HUES64 (cell line): ENCODE measurements around the gene STX11. TPM values are rescaled to one million over a fixed set of nuclear protein-coding genes. Genes with fewer than 3 reads are reported as not detected.

ENCODE experiments used
- H3K27ac ChIP-seq: 2 replicates; pipeline ENCODE4 v1.7.0; 2013; ENCODE audit warnings: low read depth, low read length, inconsistent platforms
- H3K27me3 ChIP-seq: 2 replicates; pipeline ENCODE4 v1.6.1; 2013; ENCODE audit warnings: mild to moderate bottlenecking, low read length; ENCODE audit not compliant: insufficient read depth
- H3K36me3 ChIP-seq: 2 replicates; pipeline ENCODE4 v1.6.1; 2013; ENCODE audit warnings: mild to moderate bottlenecking, low read length; ENCODE audit not compliant: insufficient read depth
- H3K4me1 ChIP-seq: 2 replicates; pipeline ENCODE4 v1.6.1; 2013; ENCODE audit warnings: mild to moderate bottlenecking, low read length, moderate library complexity; ENCODE audit not compliant: insufficient read depth
- H3K4me3 ChIP-seq: 2 replicates; pipeline ENCODE4 v1.5.1; 2013; ENCODE audit warnings: mild to moderate bottlenecking, low read length, moderate library complexity
- H3K9ac ChIP-seq: 2 replicates; pipeline ENCODE4 v1.6.1; 2013; ENCODE audit warnings: mild to moderate bottlenecking, low read depth, low read length
- H3K9me3 ChIP-seq: 2 replicates; pipeline ENCODE4 v1.6.1; 2013; ENCODE audit warnings: low read depth, low read length; ENCODE audit not compliant: insufficient read depth
- WGBS: fragments of 150-250, 120-280 bp; methylation state at CpG from one replicate; pipeline ENCODE4 v1.1.7; 2013; ENCODE audit warnings: missing lambda C conversion rate; 5-methylcytosine and 5-hydroxymethylcytosine counted together
- polyA plus RNA-seq, 2 experiments: library from polyadenylated mRNA; stranded (reverse); fragments of 50-300 nt; gene quantifications; one replicate each; pipeline ENCODE4 v1.2.3, GENCODE V29; 2013

The STX11 gene
- polyA plus RNA-seq (2013, experiment 1 of 2) = not detected
- not detected for polyA plus RNA-seq (2013, experiment 2 of 2)

- Histone ChIP-seq H3K9ac (no peak within 1 kb of the TSS), H3K36me3 (no peaks in the 10 kb centered on the region), H3K27ac (no peak within 1 kb of the TSS), H3K4me3 (peak within 1 kb of the TSS; percentile 82), H3K4me1 (peaks cover 6% of the 10 kb centered on the region; the same call in 1 of the 2 replicates), H3K27me3 (peaks cover 69% of the 10 kb centered on the region), H3K9me3 (no peaks in the 10 kb centered on the region)
- under 1% methylated on average over 93 of the region's 93 CpGs for WGBS
Observed at GRCh38 chr6:144149894-144150709, at the start of gene STX11. Gene STX11, plus strand, starts transcription at chr6:144150517. Its CDS starts 36,111 bp downstream, at chr6:144186628.

GRCh38 chr6:144103026-144103563 is 47.2 kb upstream of the STX11 start:
- no peaks in the 10 kb centered on the region for H3K4me1 ChIP-seq
- H3K4me3 ChIP-seq = no peak overlapping the region
- no peaks in the 10 kb centered on the region for H3K27me3 ChIP-seq
- 90% methylated on average over 3 of the region's 4 CpGs for whole genome bisulfite sequencing
- no peaks in the 10 kb centered on the region for H3K36me3 ChIP-seq
- H3K9me3 ChIP-seq = no peaks in the 10 kb centered on the region
- no peak overlapping the region for H3K27ac ChIP-seq
- no peak overlapping the region for H3K9ac ChIP-seq

- no peaks in the 10 kb centered on the region for H3K4me1 ChIP-seq
- H3K9me3 ChIP-seq = no peaks in the 10 kb centered on the region
- H3K27ac ChIP-seq = no peak overlapping the region
- no peak overlapping the region for H3K4me3 ChIP-seq
- 85% methylated on average over 3 of the region's 4 CpGs for WGBS
- H3K27me3 ChIP-seq = no peaks in the 10 kb centered on the region
- no peaks in the 10 kb centered on the region for H3K36me3 ChIP-seq
- no peak overlapping the region for H3K9ac ChIP-seq
Observed at GRCh38 chr6:144104488-144104887, 45.8 kb upstream of the STX11 start.

GRCh38 chr6:144104898-144105487 is 45.3 kb upstream of the STX11 start:
- H3K4me1 ChIP-seq = no peaks in the 10 kb centered on the region
- no peaks in the 10 kb centered on the region for H3K36me3 ChIP-seq
- no peaks in the 10 kb centered on the region for H3K27me3 ChIP-seq
- no peak overlapping the region for H3K9ac ChIP-seq
- no peak overlapping the region for H3K4me3 ChIP-seq
- H3K27ac ChIP-seq = no peak overlapping the region
- H3K9me3 ChIP-seq = no peaks in the 10 kb centered on the region
- 17% methylated on average over 2 of the region's 2 CpGs for WGBS

- H3K27ac ChIP-seq = no peak overlapping the region
- H3K27me3 ChIP-seq = no peaks in the 10 kb centered on the region
- H3K9me3 ChIP-seq = no peaks in the 10 kb centered on the region
- H3K4me1 ChIP-seq = no peaks in the 10 kb centered on the region
- no peak overlapping the region for H3K9ac ChIP-seq
- 80% methylated on average over 1 of the region's 1 CpG for WGBS
- H3K4me3 ChIP-seq = no peak overlapping the region
- no peaks in the 10 kb centered on the region for H3K36me3 ChIP-seq
Observed at GRCh38 chr6:144106206-144106605, 44.1 kb upstream of the STX11 start.

- Histone ChIP-seq H3K36me3 (no peaks in the 10 kb centered on the region), H3K27ac (no peak overlapping the region), H3K9ac (no peak overlapping the region), H3K4me3 (no peak overlapping the region), H3K4me1 (no peaks in the 10 kb centered on the region), H3K27me3 (no peaks in the 10 kb centered on the region), H3K9me3 (no peaks in the 10 kb centered on the region)
- WGBS = 92% methylated on average over 5 of the region's 5 CpGs
Observed at GRCh38 chr6:144110210-144110609, 40.1 kb upstream of the STX11 start.

GRCh38 chr6:144113366-144113765 is 37.0 kb upstream of the STX11 start:
- Histone ChIP-seq H3K9me3 (no peaks in the 10 kb centered on the region), H3K27ac (no peak overlapping the region), H3K27me3 (no peaks in the 10 kb centered on the region), H3K9ac (no peak overlapping the region), H3K4me1 (no peaks in the 10 kb centered on the region), H3K4me3 (no peak overlapping the region), H3K36me3 (no peaks in the 10 kb centered on the region)
- 92% methylated on average over 6 of the region's 6 CpGs for WGBS

- H3K27ac ChIP-seq = no peak overlapping the region
- no peaks in the 10 kb centered on the region for H3K4me1 ChIP-seq
- no CpG with 5 or more reads among the region's 3 CpGs for WGBS
- H3K36me3 ChIP-seq = no peaks in the 10 kb centered on the region
- H3K4me3 ChIP-seq = no peak overlapping the region
- H3K27me3 ChIP-seq = no peaks in the 10 kb centered on the region
- H3K9me3 ChIP-seq = no peaks in the 10 kb centered on the region
- H3K9ac ChIP-seq = no peak overlapping the region
Observed at GRCh38 chr6:144115219-144115618, 35.1 kb upstream of the STX11 start.

GRCh38 chr6:144119376-144119775 is 30.9 kb upstream of the STX11 start:
- Histone ChIP-seq H3K9ac (no peak overlapping the region), H3K9me3 (no peaks in the 10 kb centered on the region), H3K4me1 (no peaks in the 10 kb centered on the region), H3K27me3 (no peaks in the 10 kb centered on the region), H3K4me3 (no peak overlapping the region), H3K27ac (no peak overlapping the region), H3K36me3 (no peaks in the 10 kb centered on the region)
- WGBS = 93% methylated on average over 5 of the region's 5 CpGs

- no peaks in the 10 kb centered on the region for H3K9me3 ChIP-seq
- H3K27me3 ChIP-seq = no peaks in the 10 kb centered on the region
- H3K9ac ChIP-seq = no peak overlapping the region
- no peak overlapping the region for H3K27ac ChIP-seq
- H3K36me3 ChIP-seq = no peaks in the 10 kb centered on the region
- H3K4me3 ChIP-seq = no peak overlapping the region
- H3K4me1 ChIP-seq = no peaks in the 10 kb centered on the region
Observed at GRCh38 chr6:144122861-144123260, 27.5 kb upstream of the STX11 start.

GRCh38 chr6:144123421-144123820 is 26.9 kb upstream of the STX11 start:
- H3K36me3 ChIP-seq = no peaks in the 10 kb centered on the region
- no peaks in the 10 kb centered on the region for H3K4me1 ChIP-seq
- no peaks in the 10 kb centered on the region for H3K9me3 ChIP-seq
- no peak overlapping the region for H3K9ac ChIP-seq
- H3K27me3 ChIP-seq = no peaks in the 10 kb centered on the region
- H3K4me3 ChIP-seq = no peak overlapping the region
- WGBS = 77% methylated on average over 2 of the region's 2 CpGs
- H3K27ac ChIP-seq = no peak overlapping the region
